Erythroblast (primary cell): ENCODE measurements around the gene ZNF398.
A peak's percentile ranks its signal among the peaks of the same experiment; 100 is the strongest.
"Not testable (repeated sequence)": the region's sequence is repeated elsewhere in the genome, so short reads cannot be mapped to it uniquely, and the experiment has no call there.

Experiments
- DNase-seq, 2 experiments: peaks; one replicate each; lab custom pipeline; 2025; lab: John Stamatoyannopoulos, UW
- GATA1 ChIP-seq: IDR thresholded peaks from 2 replicates; pipeline ENCODE4 v1.6.1; 2011; ENCODE audit warnings: low read depth, mild to moderate bottlenecking, control low read depth, low read length, moderate library complexity
- POLR2A ChIP-seq: IDR thresholded peaks from 2 replicates; pipeline ENCODE4 v1.6.1; 2011; ENCODE audit warnings: mild to moderate bottlenecking, low read length

Gene ZNF398

GRCh38 chr7:149136118-149136517, 11.1 kb upstream of the ZNF398 start:
- DNase-seq = no peak
- TF ChIP-seq POLR2A = no peak
- TF ChIP-seq GATA1 = no peak

- DNase-seq = no peak
- TF ChIP-seq GATA1 = no peak
- TF ChIP-seq POLR2A = no peak
Observed at GRCh38 chr7:149140831-149141230, 6.4 kb upstream of the ZNF398 start.

GRCh38 chr7:149141893-149142292, 5.4 kb upstream of the ZNF398 start:
- no peak for DNase-seq
- no peak for TF ChIP-seq GATA1
- no peak for TF ChIP-seq POLR2A

GRCh38 chr7:149144436-149144922, 2.8 kb upstream of the ZNF398 start:
- DNase-seq = not testable (repeated sequence)

- peak; percentile 55 to 59 for DNase-seq
Observed at GRCh38 chr7:149145031-149145845, 2.0 kb upstream of the ZNF398 start.

GRCh38 chr7:149147752-149148653, 750 bp downstream of the ZNF398 start:
- DNase-seq = peak; percentile 77 to 82
- no peak for TF ChIP-seq POLR2A
- TF ChIP-seq GATA1 = no peak

More at GRCh38 chr7:149145031-149145845, 2.0 kb upstream of the ZNF398 start:
- TF ChIP-seq GATA1 = no peak

- no peak for DNase-seq
- no peak for TF ChIP-seq GATA1
- TF ChIP-seq POLR2A = no peak
Observed at GRCh38 chr7:149150981-149151380, 3.7 kb downstream of the ZNF398 start.

GRCh38 chr7:149153346-149153745, 6.1 kb downstream of the ZNF398 start:
- no peak for TF ChIP-seq GATA1
- TF ChIP-seq POLR2A = no peak
- DNase-seq = no peak

- TF ChIP-seq GATA1 (no peak), POLR2A (no peak)
- DNase-seq = no peak
Observed at GRCh38 chr7:149154056-149154455, 6.8 kb downstream of the ZNF398 start.

- TF ChIP-seq POLR2A = no peak
- no peak for TF ChIP-seq GATA1
- no peak for DNase-seq
Observed at GRCh38 chr7:149156898-149157297, 9.6 kb downstream of the ZNF398 start.

- no peak for TF ChIP-seq POLR2A
- no peak for TF ChIP-seq GATA1
- DNase-seq = no peak
Observed at GRCh38 chr7:149161241-149161848, 14.1 kb downstream of the ZNF398 start.

GRCh38 chr7:149166142-149166541, 18.9 kb downstream of the ZNF398 start:
- TF ChIP-seq POLR2A (no peak), GATA1 (no peak)
- no peak for DNase-seq

- no peak for DNase-seq
- TF ChIP-seq POLR2A = no peak
Observed at GRCh38 chr7:149166630-149167352, 19.5 kb downstream of the ZNF398 start.
